ENCODE measurements around the gene MCOLN3.

Gene MCOLN3

GRCh38 chr1:85061711-85062424 is 13.6 kb upstream of the MCOLN3 start (continued):
- TF ChIP-seq ZBTB49 (tag by site-specific recombination; IDR thresholded peaks at IDR 0.05; ENCODE audit: low read depth): no peak
- TF ChIP-seq YY2 (tag by site-specific recombination; IDR thresholded peaks at IDR 0.05): no peak
- no peak for TF ChIP-seq ZNF175 (tag by site-specific recombination; IDR thresholded peaks at IDR 0.05)
- peak; percentile 96 for TF ChIP-seq ZBTB21 (tag by site-specific recombination; IDR thresholded peaks at IDR 0.05)
- no peak for TF ChIP-seq ZNF426 (tag by site-specific recombination; IDR thresholded peaks at IDR 0.05)
- TF ChIP-seq ZNF48 (tag by site-specific recombination; IDR thresholded peaks at IDR 0.05): no peak
- TF ChIP-seq KLF7 (tag by site-specific recombination; IDR thresholded peaks at IDR 0.05; ENCODE audit: borderline replicate concordance): no peak
- no peak for TF ChIP-seq REPIN1 (tag by site-specific recombination; IDR thresholded peaks at IDR 0.05; ENCODE audit: low read depth)
- peak; percentile 81; the same call in 1 of the 2 replicates for TF ChIP-seq GLIS2 (tag by site-specific recombination; IDR thresholded peaks at IDR 0.05)
- no peak; the same call in 1 of the 2 replicates for TF ChIP-seq ZNF558 (tag by site-specific recombination; IDR thresholded peaks at IDR 0.05)
- TF ChIP-seq ZNF433 (tag by site-specific recombination; IDR thresholded peaks at IDR 0.05; ENCODE audit: low read depth): no peak
- TF ChIP-seq ZSCAN4 (tag by site-specific recombination; IDR thresholded peaks at IDR 0.05): no peak
- TF ChIP-seq ZNF837 (tag by site-specific recombination; IDR thresholded peaks at IDR 0.05): no peak
- TF ChIP-seq ZBTB10 (tag by site-specific recombination; IDR thresholded peaks at IDR 0.05): peak; percentile 69
- TF ChIP-seq KLF17 (tag by site-specific recombination; IDR thresholded peaks at IDR 0.05): no peak
- TF ChIP-seq ZNF292 (tag by site-specific recombination; IDR thresholded peaks at IDR 0.05; ENCODE audit: borderline replicate concordance, low read depth): no peak
- TF ChIP-seq ZBTB20 (tag by site-specific recombination; IDR thresholded peaks at IDR 0.05): peak; percentile 71
- no peak for TF ChIP-seq ZNF521 (tag by site-specific recombination; IDR thresholded peaks at IDR 0.05)
- no peak for TF ChIP-seq ZNF747 (tag by site-specific recombination; IDR thresholded peaks at IDR 0.05)
- no peak for TF ChIP-seq ZNF350 (tag by site-specific recombination; IDR thresholded peaks at IDR 0.05)
- TF ChIP-seq SP2 (tag by site-specific recombination; IDR thresholded peaks at IDR 0.05): peak; percentile 91
- TF ChIP-seq TCF7L2 (IDR thresholded peaks at IDR 0.05; ENCODE audit: borderline replicate concordance, low read depth, low read length): no peak
- 0 out of 2 replicates have a peak, but pooled peaks have one; percentile 35 for TF ChIP-seq SP3 (tag by site-specific recombination; IDR thresholded peaks at IDR 0.05)
- TF ChIP-seq ZBTB44 (tag by site-specific recombination; IDR thresholded peaks at IDR 0.05): no peak
- TF ChIP-seq ZNF366 (tag by site-specific recombination; conservative IDR thresholded peaks at IDR 0.05): no peak
- TF ChIP-seq ZNF121 (tag by site-specific recombination; IDR thresholded peaks at IDR 0.05): no peak
- TF ChIP-seq ZNF138 (tag by site-specific recombination; IDR thresholded peaks at IDR 0.05; ENCODE audit: borderline replicate concordance): no peak
- no peak for TF ChIP-seq ZNF473 (tag by site-specific recombination; IDR thresholded peaks at IDR 0.05)
- peak; percentile 82 for TF ChIP-seq ZBTB8A (tag by site-specific recombination; IDR thresholded peaks at IDR 0.05)
- no peak for TF ChIP-seq AEBP2 (tag by site-specific recombination; IDR thresholded peaks at IDR 0.05; ENCODE audit: borderline replicate concordance)
- no peak for TF ChIP-seq ZNF843 (tag by site-specific recombination; IDR thresholded peaks at IDR 0.05)
